HG03097 (cell line): ENCODE data around the gene PIK3R2.
"Not testable (repeated sequence)": the region's sequence is repeated elsewhere in the genome, so short reads cannot be mapped to it uniquely, and the experiment has no call there.

ENCODE experiments used
- ATAC-seq: cut with Tn5 transposase; IDR thresholded peaks from one replicate; pipeline ENCODE4 v1.9.1; 2021; ENCODE audit not compliant: unreplicated experiment, low FRiP score

The PIK3R2 gene

DNA sequence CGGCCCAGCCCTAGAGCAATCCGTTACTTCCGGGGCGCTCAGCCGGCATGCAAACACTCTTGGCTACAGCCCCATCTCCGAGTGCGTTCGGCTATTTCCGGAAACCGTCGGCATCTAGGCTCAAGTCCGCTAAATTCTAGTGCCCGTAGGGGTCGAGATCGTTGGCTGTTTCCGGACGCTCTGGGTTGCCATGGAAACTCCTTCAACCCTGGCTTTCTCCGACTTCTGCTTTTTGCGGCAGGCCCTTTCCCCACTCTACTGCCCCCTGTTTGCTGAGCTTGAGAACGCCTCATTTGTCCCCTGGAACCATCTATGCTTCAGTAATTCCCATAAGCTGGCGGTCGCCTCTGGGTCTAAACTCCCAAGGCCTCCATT, 534 bp upstream of the PIK3R2 start:
- peak; percentile 57 for ATAC-seq

DNA sequence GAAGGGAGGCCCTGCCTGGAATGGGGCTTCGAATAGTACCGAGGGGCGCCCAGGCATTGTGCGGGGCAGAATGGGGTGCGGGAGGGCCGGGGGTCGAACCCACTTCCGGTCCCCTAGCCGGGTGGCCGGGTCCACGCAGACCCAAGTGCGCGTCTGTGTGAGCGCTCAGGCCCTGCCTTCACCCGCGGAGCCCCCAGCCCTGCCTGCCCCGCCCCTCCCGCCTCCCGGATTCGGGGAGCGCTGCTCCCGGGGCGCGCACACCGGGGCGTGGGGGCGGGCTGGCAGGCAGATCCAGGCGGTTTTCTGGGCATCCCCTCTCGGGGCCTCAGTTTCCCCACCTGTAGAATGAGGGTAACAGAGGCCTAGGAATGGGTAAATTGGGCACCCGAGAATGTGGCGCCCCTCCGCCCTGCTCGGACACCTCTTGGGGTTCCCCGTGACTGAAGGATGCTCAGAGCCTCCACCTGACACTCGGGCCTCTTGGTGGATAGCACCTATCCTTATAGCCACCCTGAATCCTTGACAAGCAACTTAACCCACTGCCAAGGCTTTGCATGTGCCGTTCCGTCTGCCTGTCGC, 682 bp downstream of the PIK3R2 start:
- no peak for ATAC-seq

DNA sequence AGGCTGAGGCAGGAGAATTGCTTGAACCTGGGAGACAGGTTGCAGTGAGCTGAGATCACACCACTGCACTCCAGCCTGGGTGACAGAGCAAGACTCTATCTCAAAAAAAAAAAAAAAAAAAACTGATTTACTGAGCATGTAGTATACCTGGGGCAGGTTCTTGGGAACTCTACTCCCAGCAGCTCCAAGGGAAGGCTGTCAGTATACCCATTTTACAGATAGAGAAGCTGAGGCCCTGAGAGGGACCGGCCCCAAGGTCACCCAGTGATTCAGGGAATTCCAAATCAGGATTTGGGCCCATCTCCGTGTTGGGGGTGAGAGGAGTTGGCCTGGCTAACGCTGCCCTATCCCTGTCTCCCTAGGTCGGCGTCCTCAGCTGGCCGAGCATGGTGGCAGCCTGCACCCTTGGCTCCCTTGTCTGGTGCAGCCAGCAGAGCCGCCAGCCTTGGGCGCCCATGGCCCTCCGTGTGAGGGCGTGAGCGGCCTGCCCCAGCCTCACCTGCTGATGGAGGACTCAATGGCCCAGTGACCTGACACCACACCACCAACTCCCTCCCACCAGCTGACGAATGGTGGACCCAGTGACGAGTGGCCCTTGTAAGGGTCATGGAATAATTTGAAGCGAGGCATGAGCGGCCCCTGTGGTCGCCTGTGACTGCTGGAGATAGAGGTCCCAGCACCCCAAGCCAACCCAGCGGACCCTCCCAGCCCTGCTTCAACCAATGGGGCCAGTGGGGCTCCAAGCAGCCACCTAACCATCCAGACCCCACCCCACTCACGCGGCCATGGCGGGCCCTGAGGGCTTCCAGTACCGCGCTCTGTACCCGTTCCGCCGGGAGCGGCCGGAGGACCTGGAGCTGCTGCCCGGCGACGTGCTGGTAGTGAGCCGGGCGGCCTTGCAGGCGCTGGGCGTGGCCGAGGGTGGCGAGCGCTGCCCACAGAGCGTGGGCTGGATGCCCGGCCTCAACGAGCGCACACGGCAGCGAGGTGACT, 2.4 kb downstream of the PIK3R2 start:
- no peak for ATAC-seq

DNA sequence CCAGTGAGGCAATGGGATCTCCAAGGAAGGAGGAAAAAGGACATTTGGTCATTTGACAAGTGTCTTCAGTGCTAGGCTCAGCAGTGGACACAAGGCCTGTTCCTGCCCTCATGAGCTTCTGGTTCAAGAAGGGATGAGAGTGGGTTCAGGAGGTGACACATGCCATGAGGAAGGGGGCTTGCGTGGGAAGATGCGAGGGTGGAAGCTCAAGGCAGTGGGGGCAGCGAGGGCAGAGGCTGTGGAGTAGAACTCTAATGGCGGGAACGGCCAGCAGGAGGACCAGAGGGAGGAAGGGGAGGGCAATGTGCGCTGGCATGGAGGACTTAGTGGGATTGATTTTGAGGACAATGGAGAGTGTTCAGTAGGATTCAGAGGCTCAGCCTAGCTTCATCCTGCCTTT, 3.3 kb downstream of the PIK3R2 start:
- ATAC-seq = no peak

DNA sequence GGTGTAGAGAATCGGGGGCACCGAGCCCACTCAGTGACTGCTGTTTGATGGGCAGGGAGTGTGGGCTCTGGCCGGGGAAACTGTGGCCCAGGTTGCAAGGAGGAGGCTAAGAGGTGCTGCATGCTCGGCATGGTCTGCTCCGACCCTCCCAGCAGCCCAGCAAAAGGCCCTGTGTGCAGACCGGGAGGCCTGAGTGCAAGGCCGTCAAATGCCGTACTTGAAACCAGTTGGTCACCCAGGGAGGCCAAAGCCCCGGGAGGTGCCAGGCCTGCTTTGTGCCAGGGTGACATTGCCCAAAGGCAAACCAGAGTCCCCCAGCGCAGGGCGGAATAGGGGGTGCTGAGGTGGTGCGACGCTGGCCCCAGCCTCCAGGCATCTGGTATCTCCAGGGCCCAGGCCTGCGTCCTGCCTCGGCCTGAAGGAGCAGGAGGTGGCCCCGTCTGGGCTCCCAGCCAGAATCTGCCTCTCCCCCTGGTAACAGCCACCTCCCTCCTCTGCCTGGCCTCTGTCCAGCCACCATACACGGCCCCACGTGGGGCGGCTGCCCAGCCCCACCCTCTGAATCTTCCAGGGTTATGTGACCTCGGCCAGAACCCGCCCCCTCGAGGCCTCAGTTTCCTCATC, 4.0 kb downstream of the PIK3R2 start:
- no peak for ATAC-seq

DNA sequence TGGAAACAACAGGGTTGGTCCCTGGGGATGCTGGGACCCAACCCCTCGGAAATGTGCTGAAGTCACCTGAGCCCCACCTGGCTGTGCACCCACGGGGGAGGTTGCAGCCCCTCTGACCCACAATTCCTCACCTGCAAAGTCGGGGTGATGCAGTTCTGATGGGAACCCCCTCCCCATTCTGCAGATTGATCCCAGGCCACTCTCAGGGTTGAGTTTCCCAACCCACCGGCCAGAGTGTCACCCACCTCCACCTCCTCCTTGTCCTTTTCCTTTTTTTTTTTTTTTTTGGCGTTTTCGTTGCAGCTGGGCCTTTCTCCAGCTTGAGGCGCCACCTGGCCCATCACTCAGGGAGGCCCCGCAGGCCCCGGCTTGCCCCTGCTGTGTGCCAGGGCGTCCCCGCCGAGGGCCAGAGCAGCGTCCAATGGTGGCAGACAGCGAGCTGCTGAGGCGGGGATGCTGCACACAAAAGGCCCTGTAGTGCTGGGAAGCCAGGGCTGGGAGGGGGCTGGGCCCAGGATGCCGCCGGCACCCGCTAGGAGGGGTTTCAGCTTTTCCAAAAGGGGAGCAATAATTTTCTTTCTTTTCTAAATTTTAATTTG, 4.6 kb downstream of the PIK3R2 start:
- no peak for ATAC-seq

DNA sequence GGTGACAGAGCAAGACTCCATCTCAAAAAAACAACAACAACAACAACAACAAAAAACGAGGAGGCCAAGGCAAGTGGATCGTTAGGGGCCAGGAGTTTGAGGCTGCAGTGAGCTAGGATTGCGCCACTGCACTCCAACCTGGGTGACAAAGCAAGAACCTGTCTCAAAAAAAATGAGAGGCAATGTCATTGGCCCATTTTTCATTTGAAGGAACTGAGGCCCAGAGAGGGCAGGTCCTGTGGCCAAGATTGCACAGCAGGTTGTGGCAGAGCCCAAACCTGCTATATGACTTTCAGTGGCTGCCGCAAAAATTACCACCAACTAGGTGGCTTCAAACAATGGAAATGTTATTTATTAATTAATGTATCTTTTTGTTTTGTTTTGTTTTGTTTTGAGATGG, 5.5 kb downstream of the PIK3R2 start:
- no peak for ATAC-seq

DNA sequence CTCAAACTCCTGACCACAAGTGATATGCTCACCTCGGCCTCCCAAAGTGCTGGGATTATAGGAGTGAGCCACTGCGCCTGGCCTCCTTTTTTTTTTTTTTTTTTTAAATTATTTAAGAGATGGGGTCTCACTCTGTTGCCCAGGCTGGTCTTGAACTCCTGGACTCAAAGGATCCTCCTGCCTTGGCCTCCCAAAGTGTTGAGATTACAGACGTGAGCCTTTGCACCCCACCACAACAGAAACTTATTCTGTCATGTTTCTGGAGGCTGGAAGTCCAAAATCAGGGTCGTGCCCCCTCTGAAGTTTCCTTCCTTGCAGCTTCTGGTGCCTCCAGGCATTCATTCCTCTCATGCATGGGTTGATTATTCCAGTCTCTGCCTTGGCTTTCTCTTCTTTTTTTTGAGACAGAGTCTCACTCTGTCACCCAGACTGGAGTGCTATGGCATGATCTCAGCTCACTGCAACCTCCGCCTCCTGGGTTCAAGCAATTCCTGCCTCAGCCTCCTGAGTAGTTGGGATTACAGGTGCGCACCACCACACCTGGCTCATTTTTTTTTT, 6.2 kb downstream of the PIK3R2 start:
- ATAC-seq = not testable (repeated sequence)

DNA sequence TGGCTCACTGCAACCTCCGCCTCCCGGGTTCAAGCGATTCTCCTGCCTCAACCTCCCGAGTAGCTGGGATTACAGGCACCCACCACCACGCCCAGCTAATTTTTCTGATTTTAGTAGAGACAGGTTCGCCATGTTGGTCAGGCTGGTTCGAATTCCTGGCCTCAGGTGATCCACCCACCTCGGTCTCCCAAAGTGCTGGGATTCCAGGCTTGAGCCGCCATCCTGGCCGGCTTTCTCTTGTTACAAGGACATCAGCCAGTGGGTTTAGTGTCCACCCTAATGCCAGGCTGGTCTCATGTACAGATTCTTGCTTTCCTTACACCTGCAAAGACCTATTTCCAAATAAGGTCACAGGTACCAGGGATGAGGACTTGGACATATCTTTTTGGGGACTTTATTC, 6.8 kb downstream of the PIK3R2 start:
- ATAC-seq = no peak

DNA sequence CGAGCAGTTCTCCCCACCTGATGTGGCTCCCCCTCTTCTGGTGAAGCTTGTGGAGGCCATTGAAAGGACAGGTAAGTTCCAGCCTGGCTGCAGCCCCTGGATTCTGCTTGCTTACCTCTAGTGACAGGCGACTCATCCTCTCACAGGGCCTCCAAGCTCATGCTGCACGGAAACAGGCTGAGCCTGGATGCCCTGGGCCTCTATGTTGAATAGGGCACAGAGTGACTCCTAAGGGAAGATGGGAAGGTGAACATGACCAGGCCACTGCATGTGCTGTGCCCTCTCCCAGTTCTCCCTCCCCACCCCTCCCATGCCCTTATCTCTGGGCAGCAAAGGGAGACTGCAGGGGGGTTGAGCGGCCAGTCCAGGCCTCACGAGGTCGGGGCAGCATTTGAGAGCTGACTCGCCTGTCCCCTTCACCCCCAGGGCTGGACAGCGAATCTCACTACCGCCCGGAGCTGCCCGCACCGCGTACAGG, 7.6 kb downstream of the PIK3R2 start:
- ATAC-seq = no peak

DNA sequence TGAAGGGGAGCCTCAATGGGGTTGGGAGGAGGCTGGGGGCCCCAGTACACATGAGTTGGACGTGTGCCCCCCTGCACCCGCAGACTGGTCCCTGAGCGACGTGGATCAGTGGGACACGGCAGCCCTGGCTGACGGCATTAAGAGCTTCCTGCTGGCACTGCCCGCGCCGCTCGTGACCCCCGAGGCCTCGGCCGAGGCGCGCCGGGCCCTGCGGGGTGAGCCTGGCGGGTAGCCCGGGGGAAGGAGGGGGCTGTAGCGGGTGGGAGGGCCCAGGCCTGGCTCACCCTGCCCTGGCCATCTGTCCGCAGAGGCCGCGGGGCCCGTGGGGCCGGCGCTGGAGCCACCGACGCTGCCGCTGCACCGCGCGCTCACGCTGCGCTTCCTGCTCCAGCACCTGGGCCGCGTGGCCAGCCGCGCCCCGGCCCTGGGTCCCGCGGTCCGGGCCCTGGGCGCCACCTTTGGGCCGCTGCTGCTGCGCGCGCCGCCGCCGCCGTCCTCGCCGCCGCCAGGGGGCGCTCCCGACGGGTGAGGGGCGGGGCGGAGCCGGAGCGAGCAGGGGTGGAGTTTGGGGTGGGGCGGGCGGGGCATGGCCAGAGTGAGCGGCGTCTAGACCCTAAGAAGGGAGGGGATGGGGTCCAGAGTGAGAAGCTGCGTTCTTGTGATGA, 8.1 kb downstream of the PIK3R2 start:
- peak; percentile 60 for ATAC-seq

DNA sequence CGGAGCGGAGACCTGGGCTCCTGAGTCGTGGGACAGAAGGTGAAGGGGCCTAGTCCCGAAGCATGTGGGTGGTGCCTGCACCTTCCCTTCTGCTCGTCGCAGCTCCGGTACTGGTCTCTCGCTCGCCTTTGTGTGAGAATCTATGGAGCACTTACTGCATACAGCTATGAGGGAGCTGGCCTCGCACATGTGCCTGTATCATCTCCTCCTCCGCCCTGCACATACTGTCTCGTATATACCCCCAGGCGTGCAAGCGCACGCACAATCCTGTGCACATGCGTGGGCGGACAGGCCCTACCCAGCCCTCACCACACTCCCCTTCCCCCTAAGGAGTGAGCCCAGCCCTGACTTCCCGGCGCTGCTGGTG, 8.7 kb downstream of the PIK3R2 start:
- no peak for ATAC-seq

DNA sequence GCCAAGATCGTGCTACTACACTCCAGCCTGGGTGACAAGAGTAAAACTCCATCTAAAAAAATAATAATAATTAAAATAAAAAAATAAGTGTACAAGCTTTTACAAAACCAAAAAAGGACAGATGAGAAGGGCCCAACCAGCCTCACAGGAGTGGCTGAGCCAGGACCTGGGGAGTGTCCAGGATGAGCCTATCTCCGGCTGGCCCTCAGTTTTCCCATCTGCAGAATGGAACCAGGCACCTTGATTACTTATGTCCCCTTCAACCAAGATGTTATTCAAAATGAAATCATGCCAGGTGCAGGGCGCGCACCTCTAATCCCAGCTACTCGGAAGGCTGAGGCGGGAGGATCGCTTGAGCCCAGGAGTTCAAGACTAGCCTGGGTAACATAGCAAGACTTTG, 11.1 kb downstream of the PIK3R2 start:
- no peak for ATAC-seq

DNA sequence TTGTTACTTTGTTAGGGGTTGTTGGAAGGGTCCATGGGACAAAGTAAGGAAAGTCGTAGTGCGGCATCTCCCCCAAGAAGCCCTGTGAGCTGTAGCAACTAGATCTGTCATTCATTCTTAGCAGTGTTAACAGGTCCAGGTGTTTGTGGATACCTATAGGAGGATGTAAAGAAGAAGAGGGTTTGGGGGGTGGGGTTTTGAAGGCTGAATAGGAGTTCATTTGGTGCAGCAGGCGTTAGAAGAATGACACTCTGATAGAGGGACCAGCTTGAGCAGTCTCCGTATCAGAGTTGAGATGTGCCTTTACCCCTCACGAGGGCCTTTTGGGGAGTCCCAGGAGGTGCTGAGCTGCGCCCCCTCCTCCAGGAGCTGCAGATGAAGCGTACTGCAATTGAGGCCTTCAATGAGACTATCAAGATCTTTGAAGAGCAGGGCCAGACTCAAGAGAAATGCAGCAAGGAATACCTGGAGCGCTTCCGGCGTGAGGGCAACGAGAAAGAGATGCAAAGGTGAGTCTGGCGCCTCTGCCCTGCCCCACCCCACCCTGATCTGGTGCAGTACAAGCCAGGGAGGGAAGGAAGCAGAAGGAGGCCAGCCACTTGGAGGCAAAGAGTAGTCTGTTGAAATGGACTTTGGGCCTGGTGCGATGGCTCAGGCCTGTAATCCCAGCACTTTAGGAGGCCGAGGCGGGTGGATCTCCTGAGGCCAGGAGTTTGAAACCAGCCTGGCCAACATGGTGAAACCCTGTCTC, 13.0 kb downstream of the PIK3R2 start:
- no peak for ATAC-seq

DNA sequence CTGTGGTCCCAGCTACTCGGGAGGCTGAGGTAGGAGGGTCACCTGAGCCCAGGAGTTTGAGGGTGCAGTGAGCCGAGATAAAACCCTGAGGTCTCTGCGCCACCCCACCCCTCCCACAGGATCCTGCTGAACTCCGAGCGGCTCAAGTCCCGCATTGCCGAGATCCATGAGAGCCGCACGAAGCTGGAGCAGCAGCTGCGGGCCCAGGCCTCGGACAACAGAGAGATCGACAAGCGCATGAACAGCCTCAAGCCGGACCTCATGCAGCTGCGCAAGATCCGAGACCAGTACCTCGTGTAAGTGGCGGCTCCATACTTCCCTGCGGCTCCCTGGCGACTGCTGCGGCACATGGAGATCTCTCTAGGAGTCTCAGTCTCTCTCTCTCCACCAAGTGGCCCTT, 14.0 kb downstream of the PIK3R2 start:
- no peak for ATAC-seq

DNA sequence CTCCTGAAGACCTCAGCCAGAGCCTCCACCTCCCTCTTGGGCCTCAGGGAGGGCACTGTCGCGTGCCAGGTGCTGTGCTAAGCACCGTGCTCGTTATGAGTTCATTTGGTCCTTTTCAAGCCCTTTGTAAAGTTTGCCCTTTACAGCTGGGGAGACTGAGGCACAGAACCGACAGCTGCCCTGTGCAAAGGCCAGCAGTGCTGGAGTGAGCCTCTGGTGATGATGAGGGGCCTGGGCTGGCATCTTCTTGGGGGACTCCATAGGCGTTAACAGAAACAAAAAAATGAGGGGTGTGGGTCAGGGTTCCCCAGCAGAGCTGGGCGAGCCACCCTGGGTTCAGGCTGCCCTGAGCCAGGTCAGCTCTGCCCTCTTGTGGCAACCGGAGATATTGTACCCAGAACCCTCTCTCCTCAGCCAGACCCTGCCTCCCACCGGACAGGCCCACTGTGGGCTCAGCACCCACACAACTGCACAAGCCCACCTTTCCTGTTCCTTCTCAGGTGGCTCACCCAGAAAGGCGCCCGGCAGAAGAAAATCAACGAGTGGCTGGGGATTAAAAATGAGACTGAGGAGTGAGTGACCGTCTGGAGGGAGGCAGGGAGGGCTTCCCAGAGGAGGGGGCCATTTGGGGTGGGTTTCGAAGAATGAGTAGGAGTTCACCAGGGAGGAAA, 15.1 kb downstream of the PIK3R2 start:
- no peak for ATAC-seq

DNA sequence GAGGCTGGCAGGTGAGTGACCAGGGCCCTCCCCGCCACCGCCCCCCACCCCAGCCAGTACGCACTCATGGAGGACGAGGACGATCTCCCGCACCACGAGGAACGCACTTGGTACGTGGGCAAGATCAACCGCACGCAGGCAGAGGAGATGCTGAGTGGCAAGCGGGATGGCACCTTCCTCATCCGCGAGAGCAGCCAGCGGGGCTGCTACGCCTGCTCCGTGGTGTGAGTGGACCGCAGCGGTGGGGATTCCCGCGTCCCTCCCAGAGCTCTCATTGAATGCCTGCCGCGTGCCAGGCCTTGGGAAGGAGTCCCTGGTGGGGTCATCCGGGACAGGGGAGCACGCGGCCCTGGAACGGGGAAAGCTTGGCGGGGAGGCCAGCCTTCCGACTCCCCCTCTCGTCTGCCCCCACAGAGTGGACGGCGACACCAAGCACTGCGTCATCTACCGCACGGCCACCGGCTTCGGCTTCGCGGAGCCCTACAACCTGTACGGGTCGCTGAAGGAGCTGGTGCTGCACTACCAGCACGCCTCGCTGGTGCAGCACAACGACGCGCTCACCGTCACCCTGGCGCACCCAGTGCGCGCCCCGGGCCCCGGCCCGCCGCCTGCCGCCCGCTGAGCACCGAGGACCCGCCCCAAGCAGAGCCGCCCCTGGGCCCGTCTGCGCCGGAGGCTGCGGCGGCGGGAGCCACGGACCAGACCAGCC, 15.9 kb downstream of the PIK3R2 start:
- ATAC-seq = no peak

DNA sequence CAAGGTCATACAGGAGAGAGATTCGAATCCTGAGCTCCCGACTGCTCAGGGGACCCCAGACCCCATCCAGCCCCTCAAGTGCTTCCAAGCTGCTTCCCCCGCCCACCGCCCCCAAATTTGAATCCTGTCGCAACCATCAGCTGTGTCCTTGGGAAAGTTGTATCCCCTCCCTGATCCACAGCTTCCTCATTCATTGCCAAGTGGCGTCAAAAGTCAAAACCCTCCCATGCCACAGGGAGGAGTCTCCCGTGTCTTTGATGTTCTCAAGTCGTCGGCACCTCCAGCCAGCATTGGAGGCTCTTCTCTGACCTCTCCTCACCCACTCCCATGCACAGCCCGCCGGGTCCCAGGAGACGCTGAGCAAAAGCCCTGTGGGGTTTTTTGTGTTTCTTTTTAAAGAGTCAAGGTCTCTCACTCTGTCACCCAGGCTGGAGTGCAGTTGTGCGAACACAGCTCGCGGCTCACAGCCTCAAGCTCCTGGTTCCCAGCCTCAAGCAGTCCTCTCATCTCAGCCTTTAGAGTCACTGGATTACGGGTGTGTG, 17.8 kb downstream of the PIK3R2 start:
- no peak for ATAC-seq
